Effector memory CD4-positive, alpha-beta T cell (primary cell): ENCODE results near the gene DSCAML1.

Experiments
- DNase-seq, 3 donors: peaks; one replicate each; pipeline ENCODE4 v3.0.0-alpha.2; 2020
- H3K27ac ChIP-seq: 2 replicates; pipeline ENCODE4 v1.7.0; 2013; ENCODE audit warnings: mild to moderate bottlenecking, low read length, moderate library complexity; ENCODE audit not compliant: insufficient read depth, poor library complexity, severe bottlenecking
- H3K27me3 ChIP-seq: replicated peaks from 2 replicates; pipeline ENCODE4 v1.7.0; 2013; ENCODE audit warnings: mild to moderate bottlenecking, low read length; ENCODE audit not compliant: insufficient read depth, control insufficient read depth, poor library complexity, severe bottlenecking
- H3K36me3 ChIP-seq: 2 replicates; pipeline ENCODE4 v1.7.0; 2013; ENCODE audit warnings: mild to moderate bottlenecking, low read length, moderate library complexity; ENCODE audit not compliant: control insufficient read depth, insufficient read depth
- H3K4me1 ChIP-seq: 2 replicates; pipeline ENCODE4 v1.7.0; 2013; ENCODE audit warnings: low read length, mild to moderate bottlenecking; ENCODE audit not compliant: control insufficient read depth, insufficient read depth, poor library complexity, severe bottlenecking
- H3K4me3 ChIP-seq: 2 replicates; pipeline ENCODE4 v1.7.0; 2013; ENCODE audit warnings: low read length, low read depth, mild to moderate bottlenecking; ENCODE audit not compliant: insufficient read depth, poor library complexity, severe bottlenecking
- H3K9me3 ChIP-seq: 2 replicates; pipeline ENCODE4 v1.7.0; 2013; ENCODE audit warnings: mild to moderate bottlenecking, low read length, moderate library complexity; ENCODE audit not compliant: control insufficient read depth

DSCAML1 gene

GRCh38 chr11:117824571-117825537 is 27.8 kb upstream of the DSCAML1 start, which contains the start of gene FXYD2:
TSS of gene FXYD2 (minus strand) at chr11:117824744. CDS start at chr11:117824678, 66 bp downstream.
- DNase-seq: no peak
- Histone ChIP-seq H3K27me3 (no peaks in the 10 kb centered on the region), H3K27ac (peak within 1 kb of the TSS; percentile 4), H3K9me3 (no peaks in the 10 kb centered on the region), H3K36me3 (no peaks in the 10 kb centered on the region), H3K4me1 (peaks cover 40% of the 10 kb centered on the region), H3K4me3 (no peak within 1 kb of the TSS)

- Histone ChIP-seq H3K4me3 (no peak overlapping the region), H3K27ac (no peak overlapping the region), H3K27me3 (no peaks in the 10 kb centered on the region), H3K36me3 (no peaks in the 10 kb centered on the region), H3K9me3 (no peaks in the 10 kb centered on the region), H3K4me1 (peaks cover 36% of the 10 kb centered on the region)
- no peak for DNase-seq
Observed at GRCh38 chr11:117823946-117824420, 27.0 kb upstream of the DSCAML1 start.

- H3K4me1 ChIP-seq: peaks cover 32% of the 10 kb centered on the region
- H3K27ac ChIP-seq: no peak overlapping the region
- no peaks in the 10 kb centered on the region for H3K9me3 ChIP-seq
- no peaks in the 10 kb centered on the region for H3K36me3 ChIP-seq
- no peaks in the 10 kb centered on the region for H3K27me3 ChIP-seq
- DNase-seq: no peak
- H3K4me3 ChIP-seq: no peak overlapping the region
Observed at GRCh38 chr11:117823294-117823945, 26.4 kb upstream of the DSCAML1 start.

GRCh38 chr11:117822074-117823033 is 25.3 kb upstream of the DSCAML1 start:
- Histone ChIP-seq H3K36me3 (no peaks in the 10 kb centered on the region), H3K4me1 (peaks cover 31% of the 10 kb centered on the region), H3K27ac (no peak overlapping the region), H3K27me3 (no peaks in the 10 kb centered on the region), H3K9me3 (no peaks in the 10 kb centered on the region), H3K4me3 (no peak overlapping the region)
- no peak for DNase-seq

- H3K9me3 ChIP-seq: no peaks in the 10 kb centered on the region
- no peak overlapping the region for H3K4me3 ChIP-seq
- no peaks in the 10 kb centered on the region for H3K27me3 ChIP-seq
- peaks cover 40% of the 10 kb centered on the region for H3K4me1 ChIP-seq
- no peak for DNase-seq
- no peak overlapping the region for H3K27ac ChIP-seq
- H3K36me3 ChIP-seq: no peaks in the 10 kb centered on the region
Observed at GRCh38 chr11:117821431-117821830, 24.4 kb upstream of the DSCAML1 start.

GRCh38 chr11:117820516-117820915 is 23.5 kb upstream of the DSCAML1 start:
- no peaks in the 10 kb centered on the region for H3K27me3 ChIP-seq
- DNase-seq: no peak
- no peaks in the 10 kb centered on the region for H3K36me3 ChIP-seq
- H3K9me3 ChIP-seq: no peaks in the 10 kb centered on the region
- no peak overlapping the region for H3K27ac ChIP-seq
- H3K4me3 ChIP-seq: no peak overlapping the region
- peaks cover 49% of the 10 kb centered on the region for H3K4me1 ChIP-seq

GRCh38 chr11:117820071-117820470 is 23.1 kb upstream of the DSCAML1 start:
- H3K36me3 ChIP-seq: no peaks in the 10 kb centered on the region
- H3K27me3 ChIP-seq: no peaks in the 10 kb centered on the region
- H3K9me3 ChIP-seq: no peaks in the 10 kb centered on the region
- H3K27ac ChIP-seq: no peak overlapping the region
- H3K4me3 ChIP-seq: no peak overlapping the region
- H3K4me1 ChIP-seq: peaks cover 53% of the 10 kb centered on the region
- no peak for DNase-seq

- Histone ChIP-seq H3K36me3 (no peaks in the 10 kb centered on the region), H3K4me1 (peaks cover 61% of the 10 kb centered on the region), H3K27ac (no peak overlapping the region)
Observed at GRCh38 chr11:117819096-117820040, 22.4 kb upstream of the DSCAML1 start.

More at GRCh38 chr11:117819096-117820040, 22.4 kb upstream of the DSCAML1 start:
- no peak overlapping the region for H3K4me3 ChIP-seq
- no peaks in the 10 kb centered on the region for H3K9me3 ChIP-seq
- DNase-seq: no peak
- H3K27me3 ChIP-seq: no peaks in the 10 kb centered on the region
